ENCODE results near the gene TIAM2.
"Not testable (repeated sequence)": the region's sequence is repeated elsewhere in the genome, so short reads cannot be mapped to it uniquely, and the experiment has no call there.

Gene TIAM2

GRCh38 chr6:155216312-155217046 lies 221.4 kb downstream of the TIAM2 start:
- no peaks in the 10 kb centered on the region for H3K36me3 ChIP-seq (ENCODE audit: insufficient read depth, low read length)
- H3K4me3 ChIP-seq, result no peak overlapping the region
- H3K9ac ChIP-seq (ENCODE audit: insufficient read length), result no peak overlapping the region
- H3K27ac ChIP-seq, result no peak overlapping the region
- TF ChIP-seq EZH2 (IDR thresholded peaks at IDR 0.05) (no peak), POLR2AphosphoS5 (IDR thresholded peaks at IDR 0.05; ENCODE audit: borderline replicate concordance, low read depth, low read length) (no peak), FOXP2 (optimal IDR thresholded peaks at IDR 0.05; ENCODE audit: control extremely low read depth, extremely low read length, insufficient read depth) (no peak)
- DNase-seq (ENCODE audit: low read depth, low spot score), result no peak
- H3K9me3 ChIP-seq (ENCODE audit: low read depth, low read length), result no peaks in the 10 kb centered on the region

GRCh38 chr6:155218711-155219110 lies 223.6 kb downstream of the TIAM2 start:
- H3K9me3 ChIP-seq (ENCODE audit: low read depth, low read length); H3K36me3 ChIP-seq (ENCODE audit: insufficient read depth, low read length); DNase-seq (ENCODE audit: low read depth, low spot score); H3K4me3 ChIP-seq; H3K9ac ChIP-seq (ENCODE audit: insufficient read length); H3K27ac ChIP-seq: not testable (repeated sequence)

GRCh38 chr6:155219299-155219698 lies 224.2 kb downstream of the TIAM2 start:
- no peak for TF ChIP-seq FOXP2 (optimal IDR thresholded peaks at IDR 0.05; ENCODE audit: control extremely low read depth, extremely low read length, insufficient read depth)
- no peak for TF ChIP-seq POLR2AphosphoS5 (IDR thresholded peaks at IDR 0.05; ENCODE audit: borderline replicate concordance, low read depth, low read length)
- no peak for TF ChIP-seq EZH2 (IDR thresholded peaks at IDR 0.05)
- Histone ChIP-seq H3K4me3 (no peak overlapping the region), H3K9me3 (ENCODE audit: low read depth, low read length) (no peaks in the 10 kb centered on the region), H3K27ac (no peak overlapping the region), H3K9ac (ENCODE audit: insufficient read length) (no peak overlapping the region), H3K36me3 (ENCODE audit: insufficient read depth, low read length) (no peaks in the 10 kb centered on the region)
- no peak for DNase-seq (ENCODE audit: low read depth, low spot score)

- no peak for TF ChIP-seq EZH2 (IDR thresholded peaks at IDR 0.05)
- TF ChIP-seq POLR2AphosphoS5 (IDR thresholded peaks at IDR 0.05; ENCODE audit: borderline replicate concordance, low read depth, low read length), result no peak
- no peak for TF ChIP-seq FOXP2 (optimal IDR thresholded peaks at IDR 0.05; ENCODE audit: control extremely low read depth, extremely low read length, insufficient read depth)
- no peak overlapping the region for H3K9ac ChIP-seq (ENCODE audit: insufficient read length)
- no peak overlapping the region for H3K4me3 ChIP-seq
- no peak for DNase-seq (ENCODE audit: low read depth, low spot score)
- no peak overlapping the region for H3K27ac ChIP-seq
- no peaks in the 10 kb centered on the region for H3K36me3 ChIP-seq (ENCODE audit: insufficient read depth, low read length)
- no peaks in the 10 kb centered on the region for H3K9me3 ChIP-seq (ENCODE audit: low read depth, low read length)
Observed at GRCh38 chr6:155219858-155220301, 224.8 kb downstream of the TIAM2 start.

- Histone ChIP-seq H3K9me3 (ENCODE audit: low read depth, low read length) (no peaks in the 10 kb centered on the region), H3K36me3 (ENCODE audit: insufficient read depth, low read length) (no peaks in the 10 kb centered on the region), H3K4me3 (no peak overlapping the region), H3K9ac (ENCODE audit: insufficient read length) (no peak overlapping the region), H3K27ac (no peak overlapping the region)
- TF ChIP-seq FOXP2 (optimal IDR thresholded peaks at IDR 0.05; ENCODE audit: control extremely low read depth, extremely low read length, insufficient read depth) (no peak), POLR2AphosphoS5 (IDR thresholded peaks at IDR 0.05; ENCODE audit: borderline replicate concordance, low read depth, low read length) (no peak), EZH2 (IDR thresholded peaks at IDR 0.05) (no peak)
- DNase-seq (ENCODE audit: low read depth, low spot score), result no peak
Observed at GRCh38 chr6:155221086-155221485, 226.0 kb downstream of the TIAM2 start.

GRCh38 chr6:155222506-155222905 lies 227.4 kb downstream of the TIAM2 start:
- Histone ChIP-seq H3K27ac (no peak overlapping the region), H3K4me3 (no peak overlapping the region), H3K9ac (ENCODE audit: insufficient read length) (no peak overlapping the region), H3K36me3 (ENCODE audit: insufficient read depth, low read length) (no peaks in the 10 kb centered on the region), H3K9me3 (ENCODE audit: low read depth, low read length) (no peaks in the 10 kb centered on the region)
- no peak for DNase-seq (ENCODE audit: low read depth, low spot score)
- no peak for TF ChIP-seq POLR2AphosphoS5 (IDR thresholded peaks at IDR 0.05; ENCODE audit: borderline replicate concordance, low read depth, low read length)
- TF ChIP-seq FOXP2 (optimal IDR thresholded peaks at IDR 0.05; ENCODE audit: control extremely low read depth, extremely low read length, insufficient read depth), result no peak
- TF ChIP-seq EZH2 (IDR thresholded peaks at IDR 0.05), result no peak

- Histone ChIP-seq H3K9me3 (ENCODE audit: low read depth, low read length) (no peaks in the 10 kb centered on the region), H3K27ac (no peak overlapping the region), H3K4me3 (no peak overlapping the region), H3K36me3 (ENCODE audit: insufficient read depth, low read length) (no peaks in the 10 kb centered on the region), H3K9ac (ENCODE audit: insufficient read length) (no peak overlapping the region)
- no peak for TF ChIP-seq FOXP2 (optimal IDR thresholded peaks at IDR 0.05; ENCODE audit: control extremely low read depth, extremely low read length, insufficient read depth)
- TF ChIP-seq POLR2AphosphoS5 (IDR thresholded peaks at IDR 0.05; ENCODE audit: borderline replicate concordance, low read depth, low read length), result no peak
- TF ChIP-seq EZH2 (IDR thresholded peaks at IDR 0.05), result no peak
- no peak for DNase-seq (ENCODE audit: low read depth, low spot score)
Observed at GRCh38 chr6:155223646-155224451, 228.7 kb downstream of the TIAM2 start.

- DNase-seq (ENCODE audit: low read depth, low spot score), result no peak
- no peaks in the 10 kb centered on the region for H3K36me3 ChIP-seq (ENCODE audit: insufficient read depth, low read length)
- no peak for TF ChIP-seq FOXP2 (optimal IDR thresholded peaks at IDR 0.05; ENCODE audit: control extremely low read depth, extremely low read length, insufficient read depth)
- no peak for TF ChIP-seq EZH2 (IDR thresholded peaks at IDR 0.05)
- TF ChIP-seq POLR2AphosphoS5 (IDR thresholded peaks at IDR 0.05; ENCODE audit: borderline replicate concordance, low read depth, low read length), result no peak
- no peak overlapping the region for H3K9ac ChIP-seq (ENCODE audit: insufficient read length)
- H3K9me3 ChIP-seq (ENCODE audit: low read depth, low read length), result no peaks in the 10 kb centered on the region
- no peak overlapping the region for H3K27ac ChIP-seq
- no peak overlapping the region for H3K4me3 ChIP-seq
Observed at GRCh38 chr6:155224618-155225017, 229.5 kb downstream of the TIAM2 start.
